ENCODE results near the gene STK32C.

The STK32C gene

DNA sequence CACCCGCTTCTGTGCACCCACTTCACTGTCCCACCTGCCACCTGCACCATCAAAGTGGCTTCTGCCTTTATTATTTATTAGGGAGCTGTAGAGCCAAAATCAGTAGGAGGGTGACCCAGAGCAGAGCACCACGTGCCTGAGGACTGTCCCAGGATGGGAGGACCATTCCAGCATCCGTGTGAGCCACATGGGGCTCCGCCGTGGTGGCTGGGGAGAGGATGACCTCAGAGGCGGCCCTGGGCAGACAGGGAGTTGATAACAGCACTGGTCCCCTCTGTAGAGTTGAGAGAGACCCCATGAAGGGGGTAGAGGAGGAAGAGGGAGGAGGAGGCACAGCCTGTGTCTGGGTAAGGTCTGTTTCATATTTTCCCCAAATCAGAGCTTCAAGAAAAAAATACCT, 129.7 kb downstream of the STK32C start:
- DNase-seq = no peak

DNA sequence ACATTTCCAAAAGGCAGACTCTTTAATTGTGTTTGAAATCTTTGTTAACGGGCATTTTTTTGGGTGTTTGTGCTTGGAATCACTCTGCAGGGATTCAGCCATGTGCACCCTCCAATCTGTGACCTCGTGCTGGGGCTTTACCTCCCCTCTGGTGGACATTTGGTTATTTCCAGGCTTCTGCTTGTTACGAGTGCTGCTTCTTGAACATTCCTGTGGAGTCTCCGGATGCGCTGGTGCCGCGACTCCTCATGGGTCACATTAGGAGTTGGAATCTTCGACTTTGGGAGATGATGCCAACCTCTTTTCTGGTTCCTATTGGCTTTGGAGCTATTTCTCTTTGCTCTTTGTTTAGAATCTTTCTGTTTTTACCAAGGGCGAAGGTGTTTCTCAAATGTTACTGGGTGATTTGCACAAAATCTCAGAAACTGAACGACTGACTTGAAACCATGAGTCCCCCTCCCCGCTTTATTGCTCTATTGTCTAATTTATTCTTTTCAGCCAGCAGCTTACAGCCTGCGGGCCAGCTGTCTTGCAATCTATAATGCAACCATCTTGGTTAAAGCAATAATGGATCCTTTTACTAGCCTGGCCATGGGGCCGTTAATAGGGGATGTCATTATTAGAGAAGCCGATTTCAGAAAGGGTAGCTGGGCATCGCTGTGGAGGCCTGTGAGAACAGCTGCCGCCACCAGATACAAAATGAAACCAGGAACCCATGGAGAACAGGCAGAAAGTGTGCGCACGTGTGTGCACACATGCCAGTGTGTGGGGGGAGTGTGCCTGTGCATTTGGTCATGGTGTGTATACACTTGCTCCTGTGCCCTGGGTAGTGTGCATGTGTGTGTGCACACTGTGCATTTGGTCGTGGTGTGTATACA, 130.9 kb downstream of the STK32C start:
- DNase-seq = no peak

DNA sequence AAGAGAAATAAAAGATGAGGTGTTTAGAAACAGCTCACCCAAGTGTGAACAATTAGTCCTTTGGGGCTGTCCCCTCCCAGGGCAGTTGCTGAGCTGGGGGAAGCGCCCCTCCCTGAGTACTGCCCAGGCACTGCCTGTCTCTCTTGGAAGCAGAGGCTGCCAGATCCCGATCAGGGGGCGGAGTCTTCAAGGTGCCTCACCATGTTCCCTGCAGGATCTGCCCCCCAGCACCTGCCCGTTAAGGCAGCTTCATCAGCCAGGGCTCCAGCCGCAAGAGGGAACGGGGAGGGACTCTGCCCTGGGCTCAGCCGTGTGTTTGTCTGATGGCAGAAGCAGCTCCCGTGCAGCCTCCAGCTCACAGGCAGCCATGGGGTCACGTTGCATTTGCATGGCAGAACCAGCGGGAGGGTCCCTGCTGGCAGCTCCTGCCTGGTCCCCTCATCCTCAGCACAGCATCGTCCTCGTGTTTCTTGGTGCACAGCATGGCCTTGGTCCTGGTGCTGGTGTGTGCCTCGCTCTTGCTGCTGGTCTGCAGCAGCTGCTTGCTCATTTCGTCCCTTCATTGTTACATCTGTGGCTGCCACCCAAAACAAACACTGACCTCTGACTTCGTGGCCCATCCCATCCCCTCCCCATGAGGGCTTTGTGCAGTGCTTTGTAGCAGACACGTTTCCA, 131.7 kb downstream of the STK32C start:
- DNase-seq = no peak

DNA sequence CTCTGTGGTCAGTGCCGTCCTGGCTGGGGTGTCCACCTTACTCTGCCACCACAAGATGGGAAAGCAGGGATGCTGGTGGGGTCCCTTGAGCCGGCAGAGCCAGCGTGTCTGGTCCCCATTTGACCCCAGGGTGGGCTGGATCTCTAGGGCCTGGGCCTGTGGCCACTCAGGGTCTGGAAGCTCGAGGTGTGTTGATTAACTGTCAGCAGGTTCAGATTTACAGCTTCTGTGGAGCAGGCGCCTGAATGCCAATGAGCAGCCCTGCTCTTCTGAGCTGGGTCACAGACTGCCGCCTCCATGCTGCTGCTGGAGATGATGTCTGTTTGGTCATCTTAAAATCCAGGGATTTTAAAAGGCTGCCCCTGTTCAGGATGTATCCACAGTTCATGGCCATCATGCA, 132.3 kb downstream of the STK32C start:
- no peak for DNase-seq

DNA sequence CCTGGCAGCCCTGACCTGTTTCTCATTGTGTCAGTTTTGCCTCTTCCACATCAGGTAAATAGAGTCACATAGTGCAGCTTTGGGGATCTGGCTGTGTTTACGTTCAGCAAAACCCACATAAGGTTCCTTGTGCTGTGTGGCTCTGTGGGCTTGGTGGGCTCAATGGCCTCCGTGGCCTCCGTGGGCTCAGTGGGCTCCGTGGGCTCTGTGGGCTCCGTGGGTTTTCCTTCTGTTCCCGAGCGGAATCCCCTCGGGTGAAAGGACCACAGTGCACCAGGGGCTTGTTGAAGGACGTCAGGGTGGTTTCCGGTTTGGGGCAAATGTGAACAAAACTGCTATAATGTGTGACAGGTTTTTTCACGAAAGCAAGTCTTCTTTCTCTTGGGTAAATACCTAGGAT, 133.5 kb downstream of the STK32C start:
- no peak for DNase-seq

DNA sequence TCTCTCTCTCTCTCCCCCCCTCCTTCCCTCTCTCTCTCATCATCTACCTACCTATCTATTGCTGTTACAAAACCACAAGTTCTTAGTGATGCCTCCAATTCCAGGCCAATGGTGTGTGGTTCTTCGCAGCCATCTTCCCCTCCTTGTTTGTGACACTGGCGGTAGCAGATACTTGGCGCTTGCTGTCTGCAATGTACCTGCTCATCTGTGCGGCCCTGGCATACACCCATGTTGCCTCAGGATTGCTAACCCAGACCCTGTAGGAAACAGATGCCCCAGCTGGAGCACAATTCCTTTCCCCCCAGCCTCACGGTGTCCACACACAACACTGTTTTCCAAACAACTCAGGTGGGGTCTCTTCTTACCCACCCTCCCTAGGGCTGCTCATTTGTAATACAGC, 134.6 kb downstream of the STK32C start:
- no peak for DNase-seq

DNA sequence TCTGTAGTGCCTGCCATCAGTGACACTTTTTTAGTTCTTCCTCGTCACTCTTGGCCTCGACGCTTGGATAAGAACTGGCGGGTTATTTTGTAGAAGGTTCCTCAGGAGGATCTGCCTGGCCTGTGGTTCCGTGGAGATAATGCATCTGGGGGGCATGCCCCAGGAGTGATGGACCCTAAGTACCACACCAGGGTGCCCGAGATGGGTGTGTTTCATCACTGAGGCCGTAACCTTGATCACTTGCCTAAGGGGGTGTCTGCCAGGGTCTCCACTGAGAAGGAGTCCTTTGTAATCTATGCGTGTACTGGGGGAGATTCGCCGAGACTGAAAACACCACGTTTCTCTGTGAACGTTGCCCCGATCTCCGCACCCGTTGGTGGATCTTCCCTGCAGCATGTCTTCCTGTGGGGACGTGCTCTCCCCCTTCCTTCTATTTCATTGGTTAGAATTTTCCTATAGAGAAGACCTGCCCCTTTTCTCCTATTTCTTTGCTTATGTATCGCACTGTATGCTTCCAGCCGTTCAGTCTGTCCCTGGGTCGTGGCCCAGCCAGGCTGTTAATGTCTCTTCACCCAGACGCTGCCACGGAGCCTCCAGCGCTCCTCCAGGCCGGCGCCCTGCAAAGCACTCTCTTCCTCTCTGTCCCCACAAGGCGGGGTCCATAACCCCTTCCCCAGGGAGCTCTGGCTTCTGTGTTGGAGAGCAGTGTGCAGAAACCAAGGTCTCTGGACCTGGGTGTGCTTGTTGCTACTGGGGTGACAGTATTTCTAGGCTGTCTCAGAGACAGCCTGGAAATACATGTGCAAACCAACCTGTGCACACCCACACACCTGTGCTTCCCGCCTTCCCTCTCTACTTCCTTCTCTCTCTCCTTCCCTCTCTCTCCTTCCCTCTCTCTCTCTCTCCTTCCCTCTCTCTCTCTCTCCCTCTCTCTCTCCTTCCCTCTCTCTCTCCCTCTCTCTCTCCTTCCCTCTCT, 135.4 kb downstream of the STK32C start:
- DNase-seq = no peak

- no peak for DNase-seq
These were observed 137.0 kb downstream of the STK32C start for GRCh38 chr10:132170561-132171361.

- no peak for DNase-seq
These were observed 137.8 kb downstream of the STK32C start for GRCh38 chr10:132169766-132170560.

- DNase-seq = no peak
These were observed 138.6 kb downstream of the STK32C start for GRCh38 chr10:132169031-132169765.

DNA sequence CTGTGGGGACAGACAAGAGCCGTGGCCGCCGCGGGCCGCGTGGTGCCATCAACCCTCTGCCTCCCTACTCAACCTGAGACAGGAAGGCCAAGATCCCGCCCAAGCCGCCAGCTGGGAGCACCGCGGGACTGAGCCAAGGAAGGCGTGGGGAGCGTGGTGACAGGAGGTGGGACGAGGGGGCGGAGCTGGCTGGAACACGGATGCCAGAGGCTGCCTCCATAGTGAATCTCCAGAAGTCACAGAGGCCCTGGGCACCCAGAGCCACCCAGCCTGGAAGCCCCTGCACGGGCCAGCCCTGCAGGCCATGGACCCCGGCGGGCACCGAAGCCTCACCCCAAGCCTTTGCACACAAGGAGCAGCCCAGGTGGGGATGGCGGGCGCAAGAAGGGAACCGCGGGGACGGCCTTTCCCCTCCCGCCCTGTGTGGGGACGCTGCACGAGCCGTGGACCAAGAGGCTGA, 139.1 kb downstream of the STK32C start:
- no peak for DNase-seq

GRCh38 chr10:132167976-132168375, 139.8 kb downstream of the STK32C start:
- no peak for DNase-seq

DNA sequence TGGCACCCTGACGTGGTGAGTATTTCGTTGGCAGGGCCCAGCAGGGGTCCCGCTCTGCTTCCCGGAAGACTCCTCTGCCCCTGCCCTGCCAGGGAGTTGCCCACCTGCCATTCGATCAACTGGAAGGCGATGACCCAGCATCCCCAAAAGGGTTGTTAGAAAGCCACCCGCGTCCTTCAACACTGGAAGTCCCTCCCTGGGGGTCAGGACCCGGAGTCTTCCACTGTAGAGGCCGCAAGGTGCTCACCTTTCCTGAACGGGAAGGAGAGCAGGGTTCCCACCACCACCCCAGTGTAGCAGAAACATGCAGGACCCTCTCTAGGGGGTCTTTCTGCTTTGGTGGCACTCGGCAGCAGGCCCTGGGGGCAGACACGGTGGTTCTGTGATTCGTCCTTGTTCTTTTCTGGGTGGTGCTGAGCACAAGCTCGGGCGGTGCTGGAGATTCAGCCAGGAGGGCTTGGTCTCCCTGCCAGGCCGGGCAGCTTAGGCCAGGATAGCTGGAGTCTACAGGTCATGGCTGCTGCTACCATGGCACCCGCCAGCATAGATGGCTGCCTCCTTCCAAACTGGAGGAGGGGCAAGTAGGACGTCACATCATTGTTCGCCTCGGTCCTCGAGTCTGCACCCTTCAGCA, 140.6 kb downstream of the STK32C start:
- DNase-seq = no peak

GRCh38 chr10:132166216-132166950, 141.4 kb downstream of the STK32C start:
- no peak for DNase-seq

GRCh38 chr10:132165416-132165980, 142.3 kb downstream of the STK32C start:
- DNase-seq = no peak

- DNase-seq = no peak
These were observed 142.9 kb downstream of the STK32C start for GRCh38 chr10:132164761-132165278.

DNA sequence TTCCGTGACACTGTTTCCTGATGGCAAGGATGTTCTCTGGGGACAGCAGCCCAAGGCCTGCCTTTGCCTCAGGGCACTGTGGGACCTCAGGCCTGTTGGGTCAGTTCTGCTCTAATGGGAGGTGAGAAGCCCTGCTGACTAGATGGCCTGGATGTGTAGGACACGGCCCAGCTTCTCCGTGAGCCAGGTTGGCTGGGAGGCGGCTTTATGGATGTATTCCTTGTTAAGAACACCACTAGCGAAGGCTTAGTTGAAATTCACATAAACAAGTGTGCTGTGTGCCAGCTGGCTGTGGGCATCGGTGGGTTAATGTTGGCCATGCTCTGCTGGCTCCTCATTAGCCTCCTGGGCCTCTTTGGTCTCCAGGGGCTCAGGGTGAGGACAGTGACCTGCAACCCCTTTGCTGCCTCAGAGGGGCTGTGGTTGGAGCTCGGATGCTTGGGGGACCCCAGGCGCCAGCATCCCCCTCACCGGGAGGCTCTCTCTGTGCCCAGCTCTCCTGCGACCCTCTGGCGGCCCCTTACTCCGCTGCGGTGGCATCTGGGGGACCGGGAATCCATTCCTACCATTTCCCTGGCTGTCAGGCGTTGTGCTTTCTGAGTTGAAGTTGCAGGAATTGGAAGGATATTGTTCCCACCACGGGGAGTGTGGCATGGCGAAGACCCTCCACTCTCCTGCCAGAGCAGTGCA, 143.8 kb downstream of the STK32C start:
- no peak for DNase-seq

- peak; percentile 21 for DNase-seq
These were observed 144.4 kb downstream of the STK32C start for GRCh38 chr10:132163278-132163765.
